Brain pericyte (primary cell): ENCODE measurements around the gene JAM3.
"Not testable (repeated sequence)": the region's sequence is repeated elsewhere in the genome, so short reads cannot be mapped to it uniquely, and the experiment has no call there.

Experiments used
- DNase-seq: peaks from one replicate; pipeline ENCODE4 v3.0.0-alpha.2; 2012; ENCODE audit warnings: low read depth, low spot score

The JAM3 gene

GRCh38 chr11:134178032-134178674, 109.3 kb downstream of the JAM3 start:
- no peak for DNase-seq

GRCh38 chr11:134181707-134182106, 112.8 kb downstream of the JAM3 start:
- DNase-seq = no peak

DNA sequence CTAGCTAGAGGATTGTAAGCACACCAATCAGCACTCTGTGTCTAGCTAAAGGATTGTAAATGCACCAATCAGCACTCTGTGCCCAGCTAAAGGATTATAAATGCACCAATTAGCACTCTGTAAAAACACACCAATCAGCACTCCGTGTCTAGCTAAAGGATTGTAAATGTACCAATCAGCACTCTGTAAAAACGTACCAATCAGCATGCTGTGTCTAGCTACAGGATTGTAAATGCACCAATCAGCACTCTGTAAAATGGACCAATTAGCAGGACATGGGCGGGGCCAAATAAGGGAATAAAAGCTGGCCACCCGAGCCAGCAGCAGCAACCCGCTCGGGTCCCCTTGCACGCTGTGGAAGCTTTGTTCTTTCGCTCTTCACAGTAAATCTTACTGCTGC, 119.2 kb downstream of the JAM3 start:
- DNase-seq = not testable (repeated sequence)

DNA sequence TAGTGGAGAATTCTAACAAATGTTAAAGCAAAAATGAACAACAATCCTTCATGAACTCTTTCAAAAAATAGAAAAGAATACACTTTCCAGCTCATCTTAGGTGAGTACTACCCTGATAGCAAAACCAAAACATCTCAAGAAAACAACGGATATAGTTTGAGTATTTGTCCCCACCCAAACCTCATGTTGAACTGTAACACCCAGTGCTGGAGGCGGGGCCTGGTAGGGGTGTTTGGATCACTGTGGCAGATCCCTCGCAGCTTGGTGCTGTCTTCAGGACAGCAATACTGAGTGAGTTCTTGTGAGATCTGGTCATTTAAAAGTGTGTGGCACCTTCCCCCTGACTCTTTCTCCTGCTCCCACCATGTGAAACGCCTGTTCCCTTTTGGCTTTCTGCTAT, 127.9 kb downstream of the JAM3 start:
- DNase-seq = no peak

DNA sequence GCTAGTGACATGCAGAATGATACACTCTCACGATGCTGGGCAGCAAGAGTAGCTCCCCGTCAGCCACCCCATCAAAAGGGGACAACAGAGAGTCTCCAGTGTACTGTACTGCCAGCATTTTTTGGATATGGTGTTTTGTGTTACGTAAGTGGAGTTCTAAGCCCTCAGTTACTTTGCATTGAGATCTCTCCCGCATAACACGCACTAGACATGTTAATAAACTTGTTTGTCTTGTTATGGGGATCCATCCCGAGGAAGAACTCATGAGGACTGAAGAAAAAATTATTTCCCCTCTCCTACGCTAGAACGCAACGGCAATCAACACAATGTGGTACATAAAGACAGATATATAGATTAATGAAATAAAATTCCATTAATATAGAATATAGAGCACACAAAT, 130.7 kb downstream of the JAM3 start:
- no peak for DNase-seq

GRCh38 chr11:134200688-134201087, 131.8 kb downstream of the JAM3 start:
- no peak for DNase-seq
